SK-N-SH treated with all-trans-retinoic acid at 6 μM for 48 hours (cell line): ENCODE results near the gene ACTN4.

Experiments used
- ATAC-seq: fragments of 200-7000 bp; cut with Tn5 transposase; 3 replicates; pipeline ENCODE4 v1.9.1; 2020; ENCODE audit warnings: mild to moderate bottlenecking, moderate library complexity
- ARNTL ChIP-seq: fragments of 450-650 bp; formaldehyde crosslinking; IDR thresholded peaks from 2 replicates; pipeline ENCODE4 v1.5.0; 2020; ENCODE audit warnings: low read depth, mild to moderate bottlenecking, moderate library complexity, borderline replicate concordance
- BACH2 ChIP-seq: fragments of 250-450 bp; sonication (Bioruptor Pico); IDR thresholded peaks from 2 replicates; pipeline ENCODE4 v1.9.0; 2021; ENCODE audit warnings: mild to moderate bottlenecking, borderline replicate concordance
- CSDC2 ChIP-seq: fragments of 250-450 bp; sonication (Bioruptor Pico); IDR thresholded peaks from 2 replicates; pipeline ENCODE4 v1.5.0; 2020; ENCODE audit warnings: mild to moderate bottlenecking, moderate library complexity
- ESRRG ChIP-seq: fragments of 250-450 bp; sonication (Bioruptor Pico); IDR thresholded peaks from 2 replicates; pipeline ENCODE4 v1.6.1; 2021; ENCODE audit warnings: mild to moderate bottlenecking
- GLIS3 ChIP-seq: fragments of 250-450 bp; sonication (Bioruptor Pico); IDR thresholded peaks from 2 replicates; pipeline ENCODE4 v1.5.0; 2020; ENCODE audit warnings: mild to moderate bottlenecking, moderate library complexity
- ISL1 ChIP-seq: fragments of 250-450 bp; sonication (Bioruptor Pico); IDR thresholded peaks from 2 replicates; pipeline ENCODE4 v2.1.2; 2022; ENCODE audit warnings: mild to moderate bottlenecking, moderate library complexity
- OSR1 ChIP-seq: fragments of 250-450 bp; sonication (Bioruptor Pico); IDR thresholded peaks from 2 replicates; pipeline ENCODE4 v1.8.0; 2022; ENCODE audit warnings: moderate library complexity, mild to moderate bottlenecking, inconsistent platforms
- PPARA ChIP-seq: fragments of 250-450 bp; sonication (Bioruptor Pico); IDR thresholded peaks from 2 replicates; pipeline ENCODE4 v1.5.0; 2020; ENCODE audit warnings: mild to moderate bottlenecking, borderline replicate concordance
- RARB ChIP-seq: fragments of 250-450 bp; sonication (Bioruptor Pico); IDR thresholded peaks from 2 replicates; pipeline ENCODE4 v1.8.0; 2021; ENCODE audit warnings: mild to moderate bottlenecking, moderate library complexity
- SNAI2 ChIP-seq: fragments of 250-450 bp; sonication (Bioruptor Pico); IDR thresholded peaks from 2 replicates; pipeline ENCODE4 v1.5.0; 2020; ENCODE audit warnings: mild to moderate bottlenecking, moderate library complexity
- TCF4 ChIP-seq: fragments of 250-450 bp; sonication (Bioruptor Pico); IDR thresholded peaks from 2 replicates; pipeline ENCODE4 v1.8.0; 2021; ENCODE audit warnings: mild to moderate bottlenecking, moderate library complexity, borderline replicate concordance
- TOX ChIP-seq: fragments of 250-450 bp; sonication (Bioruptor Pico); IDR thresholded peaks from 2 replicates; pipeline ENCODE4 v1.8.0; 2021; ENCODE audit warnings: mild to moderate bottlenecking, moderate library complexity, borderline replicate concordance
- ZC3H10 ChIP-seq: fragments of 250-450 bp; sonication (Bioruptor Pico); IDR thresholded peaks from 2 replicates; pipeline ENCODE4 v1.5.1; 2021; ENCODE audit warnings: mild to moderate bottlenecking, moderate library complexity
- ZFP3 ChIP-seq: fragments of 250-450 bp; sonication (Bioruptor Pico); IDR thresholded peaks from 2 replicates; pipeline ENCODE4 v1.5.0; 2020; ENCODE audit warnings: mild to moderate bottlenecking, moderate library complexity
- ZFP30 ChIP-seq: fragments of 450-650 bp; formaldehyde crosslinking; IDR thresholded peaks from 2 replicates; pipeline ENCODE4 v1.5.0; 2022; ENCODE audit warnings: mild to moderate bottlenecking, moderate library complexity
- ZNF565 ChIP-seq: fragments of 450-650 bp; formaldehyde crosslinking; conservative IDR thresholded peaks from 2 replicates; pipeline ENCODE4 v1.5.0; 2020; ENCODE audit warnings: low read depth, mild to moderate bottlenecking, moderate library complexity
- ZNF70 ChIP-seq: fragments of 450-650 bp; formaldehyde crosslinking; IDR thresholded peaks from 2 replicates; pipeline ENCODE4 v1.5.0; 2020; ENCODE audit warnings: mild to moderate bottlenecking, moderate library complexity
- TF ChIP-seq, protein P1 (sequence below): fragments of 250-450 bp; sonication (Bioruptor Pico); IDR thresholded peaks from 2 replicates; pipeline ENCODE4 v1.8.0; 2021; ENCODE audit warnings: low read depth, mild to moderate bottlenecking, moderate library complexity, borderline replicate concordance
- TF ChIP-seq, protein P2 (sequence below): fragments of 250-450 bp; sonication (Bioruptor Pico); IDR thresholded peaks from 2 replicates; pipeline ENCODE4 v1.5.0; 2020; ENCODE audit warnings: mild to moderate bottlenecking, moderate library complexity
- TF ChIP-seq, protein P3 (sequence below): fragments of 250-450 bp; sonication (Bioruptor Pico); IDR thresholded peaks from 2 replicates; pipeline ENCODE4 v1.5.1; 2020; ENCODE audit warnings: low read depth, mild to moderate bottlenecking, moderate library complexity

ACTN4 gene

DNA sequence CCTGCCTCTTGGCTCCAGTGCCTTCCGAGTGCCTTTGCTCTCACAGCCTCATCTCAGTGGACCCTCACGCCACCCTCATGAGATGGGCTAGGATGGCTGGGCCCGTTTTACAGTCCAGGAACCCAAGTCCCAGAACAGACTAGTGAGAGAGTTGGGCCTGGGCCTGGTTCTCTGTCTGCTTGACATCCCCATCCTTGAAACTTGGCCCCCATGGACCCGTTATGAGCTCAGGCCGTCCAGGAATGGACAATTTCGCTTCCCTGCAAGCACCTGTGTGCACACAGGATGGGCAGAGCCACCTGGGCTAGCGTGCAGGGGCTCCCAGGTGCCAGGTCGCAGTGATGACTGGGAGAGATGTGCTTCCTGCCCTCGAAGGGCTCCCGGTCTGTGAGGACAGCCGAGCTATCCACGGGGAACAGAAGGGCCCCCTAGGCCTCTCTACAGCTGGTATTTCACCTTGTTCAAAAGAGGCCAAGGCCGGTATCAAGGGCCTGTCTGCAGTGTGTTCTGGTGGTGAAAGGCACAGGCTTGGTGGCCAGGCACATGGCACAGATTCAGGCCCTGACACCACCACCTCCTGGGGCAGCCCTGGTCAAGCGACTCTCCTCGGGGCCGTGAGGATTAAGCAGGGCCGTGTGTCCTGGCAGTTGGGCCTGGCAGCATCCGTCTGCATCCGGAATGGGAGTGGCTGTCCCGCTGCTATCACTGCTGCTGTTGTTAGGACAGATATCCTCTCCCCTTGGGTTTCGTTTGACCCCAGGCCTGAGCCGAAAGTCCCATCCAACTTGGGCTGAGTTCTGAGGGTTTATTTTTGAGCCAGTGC lies 58.0 kb downstream of the ACTN4 start:
- ATAC-seq = no peak
- no peak for TF ChIP-seq TCF4 (CRISPR knock-in tag)
- no peak for TF ChIP-seq ZC3H10 (CRISPR knock-in tag)

DNA sequence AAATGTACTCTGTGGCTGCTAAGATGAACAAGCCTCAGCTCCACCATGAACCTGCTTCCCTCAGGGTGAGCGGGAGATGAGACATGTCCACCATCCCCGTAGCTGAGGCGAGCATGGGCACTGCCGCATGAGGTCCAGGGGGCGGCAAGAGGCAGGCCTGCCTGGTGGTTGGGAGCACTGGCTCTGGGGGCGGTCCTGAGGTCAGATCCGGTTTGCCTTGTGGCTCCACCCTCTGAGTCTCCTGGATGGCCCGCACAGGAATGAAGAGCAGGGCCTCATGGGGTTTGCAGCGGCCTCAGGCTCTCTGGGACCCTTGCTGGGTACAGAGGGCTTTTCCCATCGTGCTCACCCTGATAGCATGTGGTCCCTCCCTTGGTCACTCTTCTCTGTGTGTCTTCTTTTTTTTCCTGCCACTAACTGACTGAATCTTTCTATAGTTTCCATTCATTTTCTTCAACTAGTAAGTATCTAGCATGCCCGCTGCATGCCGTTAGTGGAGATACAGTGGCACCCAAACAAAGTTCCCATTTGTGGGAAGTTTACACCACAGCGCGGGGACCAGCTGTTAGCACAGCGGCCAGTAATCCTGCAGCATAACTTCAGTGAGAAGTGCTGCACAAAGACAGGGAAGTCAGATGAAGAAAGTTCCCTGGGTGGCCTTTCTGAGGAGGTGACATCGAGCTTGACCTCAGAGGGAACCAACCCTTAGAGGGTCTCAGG lies 59.5 kb downstream of the ACTN4 start:
- TF ChIP-seq, protein P1, sequence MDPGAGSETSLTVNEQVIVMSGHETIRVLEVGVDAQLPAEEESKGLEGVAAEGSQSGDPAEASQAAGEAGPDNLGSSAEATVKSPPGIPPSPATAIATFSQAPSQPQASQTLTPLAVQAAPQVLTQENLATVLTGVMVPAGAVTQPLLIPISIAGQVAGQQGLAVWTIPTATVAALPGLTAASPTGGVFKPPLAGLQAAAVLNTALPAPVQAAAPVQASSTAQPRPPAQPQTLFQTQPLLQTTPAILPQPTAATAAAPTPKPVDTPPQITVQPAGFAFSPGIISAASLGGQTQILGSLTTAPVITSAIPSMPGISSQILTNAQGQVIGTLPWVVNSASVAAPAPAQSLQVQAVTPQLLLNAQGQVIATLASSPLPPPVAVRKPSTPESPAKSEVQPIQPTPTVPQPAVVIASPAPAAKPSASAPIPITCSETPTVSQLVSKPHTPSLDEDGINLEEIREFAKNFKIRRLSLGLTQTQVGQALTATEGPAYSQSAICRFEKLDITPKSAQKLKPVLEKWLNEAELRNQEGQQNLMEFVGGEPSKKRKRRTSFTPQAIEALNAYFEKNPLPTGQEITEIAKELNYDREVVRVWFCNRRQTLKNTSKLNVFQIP (CRISPR knock-in tag) = no peak
- TF ChIP-seq ESRRG (CRISPR knock-in tag) (no peak), BACH2 (CRISPR knock-in tag) (no peak), GLIS3 (CRISPR knock-in tag) (no peak), TOX (CRISPR knock-in tag) (no peak), SNAI2 (CRISPR knock-in tag) (no peak), ZFP3 (CRISPR knock-in tag) (no peak), ZNF70 (CRISPR knock-in tag) (no peak), ZNF565 (CRISPR knock-in tag) (no peak), TCF4 (CRISPR knock-in tag) (no peak), RARB (CRISPR knock-in tag) (no peak), ISL1 (CRISPR knock-in tag) (no peak), CSDC2 (CRISPR knock-in tag) (no peak), PPARA (CRISPR knock-in tag) (no peak), ZC3H10 (CRISPR knock-in tag) (no peak), ZFP30 (CRISPR knock-in tag) (no peak)
- no peak for ATAC-seq

DNA sequence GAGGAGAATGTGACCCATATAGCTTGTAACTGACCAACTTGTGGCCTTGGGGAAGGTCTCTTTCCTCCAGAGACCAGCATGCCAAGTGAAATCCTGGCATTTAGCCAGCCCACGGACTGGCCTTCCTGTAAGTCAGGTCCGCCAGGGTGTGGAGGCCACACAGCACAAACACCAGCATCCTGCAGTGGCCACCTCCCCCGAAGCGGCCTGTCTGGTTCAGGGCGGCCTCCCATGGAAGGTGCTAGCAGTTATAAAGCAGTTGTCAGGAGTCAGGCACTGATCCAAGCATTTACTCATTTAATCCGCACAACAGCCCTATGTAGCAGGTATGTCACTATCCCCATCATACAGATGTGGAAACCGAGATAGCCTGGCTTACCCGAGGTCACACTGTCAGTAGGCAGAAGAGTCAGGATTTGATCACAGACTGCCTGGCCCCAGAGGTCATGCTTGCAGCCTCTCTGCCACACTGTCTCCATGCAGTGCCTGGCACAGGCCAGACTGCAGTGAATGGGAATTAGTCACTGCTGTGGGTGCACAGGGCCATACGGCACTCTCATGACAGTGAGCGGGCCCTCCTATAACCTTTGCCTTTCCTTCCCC lies 60.2 kb downstream of the ACTN4 start:
- ATAC-seq = no peak
- TF ChIP-seq, protein P2, sequence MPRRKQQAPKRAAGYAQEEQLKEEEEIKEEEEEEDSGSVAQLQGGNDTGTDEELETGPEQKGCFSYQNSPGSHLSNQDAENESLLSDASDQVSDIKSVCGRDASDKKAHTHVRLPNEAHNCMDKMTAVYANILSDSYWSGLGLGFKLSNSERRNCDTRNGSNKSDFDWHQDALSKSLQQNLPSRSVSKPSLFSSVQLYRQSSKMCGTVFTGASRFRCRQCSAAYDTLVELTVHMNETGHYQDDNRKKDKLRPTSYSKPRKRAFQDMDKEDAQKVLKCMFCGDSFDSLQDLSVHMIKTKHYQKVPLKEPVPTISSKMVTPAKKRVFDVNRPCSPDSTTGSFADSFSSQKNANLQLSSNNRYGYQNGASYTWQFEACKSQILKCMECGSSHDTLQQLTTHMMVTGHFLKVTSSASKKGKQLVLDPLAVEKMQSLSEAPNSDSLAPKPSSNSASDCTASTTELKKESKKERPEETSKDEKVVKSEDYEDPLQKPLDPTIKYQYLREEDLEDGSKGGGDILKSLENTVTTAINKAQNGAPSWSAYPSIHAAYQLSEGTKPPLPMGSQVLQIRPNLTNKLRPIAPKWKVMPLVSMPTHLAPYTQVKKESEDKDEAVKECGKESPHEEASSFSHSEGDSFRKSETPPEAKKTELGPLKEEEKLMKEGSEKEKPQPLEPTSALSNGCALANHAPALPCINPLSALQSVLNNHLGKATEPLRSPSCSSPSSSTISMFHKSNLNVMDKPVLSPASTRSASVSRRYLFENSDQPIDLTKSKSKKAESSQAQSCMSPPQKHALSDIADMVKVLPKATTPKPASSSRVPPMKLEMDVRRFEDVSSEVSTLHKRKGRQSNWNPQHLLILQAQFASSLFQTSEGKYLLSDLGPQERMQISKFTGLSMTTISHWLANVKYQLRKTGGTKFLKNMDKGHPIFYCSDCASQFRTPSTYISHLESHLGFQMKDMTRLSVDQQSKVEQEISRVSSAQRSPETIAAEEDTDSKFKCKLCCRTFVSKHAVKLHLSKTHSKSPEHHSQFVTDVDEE (CRISPR knock-in tag) = no peak
- no peak for TF ChIP-seq ZFP3 (CRISPR knock-in tag)
- TF ChIP-seq ZNF565 (CRISPR knock-in tag) = no peak
- TF ChIP-seq ARNTL = no peak
- no peak for TF ChIP-seq SNAI2 (CRISPR knock-in tag)
- TF ChIP-seq, protein P3, sequence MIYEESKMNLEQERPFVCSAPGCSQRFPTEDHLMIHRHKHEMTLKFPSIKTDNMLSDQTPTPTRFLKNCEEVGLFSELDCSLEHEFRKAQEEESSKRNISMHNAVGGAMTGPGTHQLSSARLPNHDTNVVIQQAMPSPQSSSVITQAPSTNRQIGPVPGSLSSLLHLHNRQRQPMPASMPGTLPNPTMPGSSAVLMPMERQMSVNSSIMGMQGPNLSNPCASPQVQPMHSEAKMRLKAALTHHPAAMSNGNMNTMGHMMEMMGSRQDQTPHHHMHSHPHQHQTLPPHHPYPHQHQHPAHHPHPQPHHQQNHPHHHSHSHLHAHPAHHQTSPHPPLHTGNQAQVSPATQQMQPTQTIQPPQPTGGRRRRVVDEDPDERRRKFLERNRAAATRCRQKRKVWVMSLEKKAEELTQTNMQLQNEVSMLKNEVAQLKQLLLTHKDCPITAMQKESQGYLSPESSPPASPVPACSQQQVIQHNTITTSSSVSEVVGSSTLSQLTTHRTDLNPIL (CRISPR knock-in tag) = no peak
- TF ChIP-seq, protein P1 (CRISPR knock-in tag) = no peak
- TF ChIP-seq ISL1 (CRISPR knock-in tag) = no peak
- no peak for TF ChIP-seq PPARA (CRISPR knock-in tag)
- no peak for TF ChIP-seq TCF4 (CRISPR knock-in tag)
- TF ChIP-seq ZFP30 (CRISPR knock-in tag) = no peak
- TF ChIP-seq TOX (CRISPR knock-in tag) = no peak
- no peak for TF ChIP-seq OSR1 (CRISPR knock-in tag)
- no peak for TF ChIP-seq ZC3H10 (CRISPR knock-in tag)
